ENCODE results near the gene VPS35.

- TF ChIP-seq USF1 (IDR thresholded peaks at IDR 0.05) (no peak), TAF1 (IDR thresholded peaks at IDR 0.05; ENCODE audit: low read depth) (no peak), REST (IDR thresholded peaks at IDR 0.05; ENCODE audit: low read depth) (no peak), RAD21 (IDR thresholded peaks at IDR 0.05; ENCODE audit: low read depth) (no peak), YY1 (IDR thresholded peaks at IDR 0.05; ENCODE audit: low read depth) (no peak), EP300 (IDR thresholded peaks at IDR 0.05; ENCODE audit: borderline replicate concordance) (no peak), TEAD4 (IDR thresholded peaks at IDR 0.05) (no peak), EGR1 (IDR thresholded peaks at IDR 0.05) (no peak), MAX (IDR thresholded peaks at IDR 0.05) (no peak), CEBPB (IDR thresholded peaks at IDR 0.05) (no peak), FOXM1 (IDR thresholded peaks at IDR 0.05; ENCODE audit: borderline replicate concordance, low read depth) (no peak)
Observed at GRCh38 chr16:46733319-46733830, 44.4 kb upstream of the VPS35 start.
